CD4-positive, alpha-beta T cell treated with Interleukin-2 at 100 ng/mL for 4 hours (primary cell): ENCODE results near the gene LARP1.
A peak's percentile ranks its signal among the peaks of the same experiment; 100 is the strongest.
"Not testable (repeated sequence)": the region's sequence is repeated elsewhere in the genome, so short reads cannot be mapped to it uniquely, and the experiment has no call there.

Experiments
- DNase-seq: peaks from one replicate; pipeline ENCODE4 v3.0.0-alpha.2; 2020; ENCODE audit warnings: low spot score

The LARP1 gene

GRCh38 chr5:154755361-154756008 is at the start of gene LARP1:
Gene LARP1, plus strand, starts transcription at chr5:154755377. Its CDS starts 381 bp downstream, at chr5:154755758.
- peak; percentile 13 for DNase-seq

GRCh38 chr5:154706416-154706815 is 48.8 kb upstream of the LARP1 start:
- DNase-seq: no peak

GRCh38 chr5:154707641-154708040 is 47.5 kb upstream of the LARP1 start:
- DNase-seq: no peak

GRCh38 chr5:154708207-154708606 is 47.0 kb upstream of the LARP1 start:
- no peak for DNase-seq

GRCh38 chr5:154708846-154709245 is 46.3 kb upstream of the LARP1 start:
- no peak for DNase-seq

- no peak for DNase-seq
Measured at GRCh38 chr5:154709368-154710305, 45.5 kb upstream of the LARP1 start.

GRCh38 chr5:154712518-154713437 is 42.4 kb upstream of the LARP1 start:
- DNase-seq: no peak

- no peak for DNase-seq
Measured at GRCh38 chr5:154713615-154714125, 41.5 kb upstream of the LARP1 start.

GRCh38 chr5:154714266-154714986 is 40.8 kb upstream of the LARP1 start:
- peak; percentile 3 for DNase-seq

- DNase-seq: no peak
Measured at GRCh38 chr5:154721481-154722058, 33.6 kb upstream of the LARP1 start.

- DNase-seq: no peak
Measured at GRCh38 chr5:154722097-154722496, 33.1 kb upstream of the LARP1 start.

- no peak for DNase-seq
Measured at GRCh38 chr5:154722936-154723335, 32.2 kb upstream of the LARP1 start.

- DNase-seq: no peak
Measured at GRCh38 chr5:154723740-154724505, 31.3 kb upstream of the LARP1 start.

GRCh38 chr5:154727361-154727760 is 27.8 kb upstream of the LARP1 start:
- DNase-seq: no peak

GRCh38 chr5:154728939-154729588 is 26.1 kb upstream of the LARP1 start:
- DNase-seq: no peak

GRCh38 chr5:154729613-154730012 is 25.6 kb upstream of the LARP1 start:
- DNase-seq: no peak

- DNase-seq: not testable (repeated sequence)
Measured at GRCh38 chr5:154730761-154731160, 24.4 kb upstream of the LARP1 start.

GRCh38 chr5:154732212-154732611 is 23.0 kb upstream of the LARP1 start:
- DNase-seq: no peak
